T-cell (primary cell): ENCODE data around the gene TGM4. TPM values are rescaled to one million over a fixed set of nuclear protein-coding genes. Genes with fewer than 3 reads are reported as not detected.

Experiments
- ATAC-seq, 4 experiments: fragments of 200-7000 bp in 3 of 4; fragments of 150-1000 bp in 1 of 4; cut with Tn5 transposase; replicated peaks in 1 of 4; 1 replicate in 3 of 4; 2 replicates in 1 of 4; pipeline ENCODE4 v1.10.0; 2021; ENCODE audit warnings: moderate library complexity in 3 of 4, mild to moderate bottlenecking in 2 of 4, moderate number of reproducible peaks in 1 of 4
- CTCF ChIA-PET, 2 donors: fragments of 300-600 bp; sonication (Branson Sonifier 250); formaldehyde crosslinking; loops; one replicate each; lab custom pipeline; 2022; ENCODE audit warnings: antibody characterized with exemption in 2 of 2; lab: Charles Lee
- POLR2A ChIA-PET, 2 donors: fragments of 300-600 bp; sonication (Branson Sonifier 250); formaldehyde crosslinking; loops; one replicate each; lab custom pipeline; 2022; ENCODE audit warnings: antibody characterized with exemption in 2 of 2; lab: Charles Lee
- DNase-seq, 35 experiments: peaks; one replicate each; pipeline versions ENCODE4 v3.0.0 to v3.0.0-alpha.2; 2013 to 2023
- H3K27ac ChIP-seq: one replicate; pipeline ENCODE4 v1.5.1; 2013; ENCODE audit warnings: low read length
- H3K27me3 ChIP-seq, 2 experiments: replicated peaks in 1 of 2; 1 replicate in 1 of 2; 2 replicates in 1 of 2; pipeline versions ENCODE4 v1.6.1 to v1.7.0; 2013; ENCODE audit warnings: low read length in 1 of 2, mixed read lengths in 1 of 2; ENCODE audit not compliant: control insufficient read depth in 2 of 2, insufficient read depth in 2 of 2; ENCODE audit errors: extremely low read depth in 1 of 2
- H3K36me3 ChIP-seq, 2 donors: 1 replicate in 1 of 2; 2 replicates in 1 of 2; pipeline versions ENCODE4 v1.6.1 to v1.7.0; 2013; ENCODE audit warnings: low read length in 1 of 2; ENCODE audit not compliant: control insufficient read depth in 2 of 2, insufficient read depth in 1 of 2; ENCODE audit errors: extremely low read depth in 1 of 2
- H3K4me1 ChIP-seq, 2 experiments: 1 replicate in 1 of 2; 2 replicates in 1 of 2; pipeline versions ENCODE4 v1.6.1 to v1.7.0; 2013; ENCODE audit warnings: low read length in 2 of 2, mixed read lengths in 1 of 2; ENCODE audit not compliant: insufficient read depth in 2 of 2, control insufficient read depth in 1 of 2; ENCODE audit errors: extremely low read depth in 1 of 2
- H3K4me3 ChIP-seq, 2 donors: 1 replicate in 1 of 2; 2 replicates in 1 of 2; pipeline versions ENCODE4 v1.5.1 to v1.7.0; 2013; ENCODE audit warnings: mild to moderate bottlenecking in 2 of 2, low read length in 1 of 2, moderate library complexity in 1 of 2; ENCODE audit not compliant: control insufficient read depth in 1 of 2; ENCODE audit errors: extremely low read depth in 1 of 2
- H3K9me3 ChIP-seq: 2 replicates; pipeline ENCODE4 v1.7.0; 2013
- H3K27ac Mint-ChIP-seq, 2 donors: one replicate each; pipeline ENCODE4 v1.8.0; 2020 to 2021; ENCODE audit warnings: mild to moderate bottlenecking in 2 of 2, mixed read lengths in 2 of 2
- H3K27me3 Mint-ChIP-seq, 2 donors: one replicate each; pipeline ENCODE4 v1.8.0; 2021 to 2022; ENCODE audit warnings: mixed read lengths in 2 of 2
- H3K36me3 Mint-ChIP-seq: one replicate; pipeline ENCODE4 v1.8.0; 2021; ENCODE audit warnings: mixed read lengths
- H3K4me1 Mint-ChIP-seq, 3 donors: one replicate each; pipeline ENCODE4 v1.8.0; 2020 to 2022; ENCODE audit warnings: mixed read lengths in 3 of 3, mild to moderate bottlenecking in 1 of 3
- H3K4me3 Mint-ChIP-seq, 3 donors: one replicate each; pipeline ENCODE4 v1.8.0; 2020 to 2022; ENCODE audit warnings: mild to moderate bottlenecking in 3 of 3, mixed read lengths in 3 of 3, moderate library complexity in 3 of 3
- H3K9me3 Mint-ChIP-seq, 3 donors: one replicate each; pipeline ENCODE4 v1.8.0; 2020 to 2022; ENCODE audit warnings: mixed read lengths in 3 of 3
- WGBS: methylation state at CpG from one replicate; pipeline ENCODE4 v1.1.5; 2013; ENCODE audit warnings: missing lambda C conversion rate; ENCODE audit not compliant: insufficient coverage; 5-methylcytosine and 5-hydroxymethylcytosine counted together
- total RNA-seq, 35 experiments: library from RNA in 6 of 35; stranded (reverse) in 6 of 35; fragments of 120-200 nt in 1 of 35; gene quantifications; one replicate each; pipeline versions ENCODE4 v1.2.1 to v1.2.4 and lab custom pipeline; 2013 to 2026

Gene TGM4
- total RNA-seq, 5 donors from 2014 or later (not counting 1 experiment from before 2014, with no cell fraction given): not detected

DNA sequence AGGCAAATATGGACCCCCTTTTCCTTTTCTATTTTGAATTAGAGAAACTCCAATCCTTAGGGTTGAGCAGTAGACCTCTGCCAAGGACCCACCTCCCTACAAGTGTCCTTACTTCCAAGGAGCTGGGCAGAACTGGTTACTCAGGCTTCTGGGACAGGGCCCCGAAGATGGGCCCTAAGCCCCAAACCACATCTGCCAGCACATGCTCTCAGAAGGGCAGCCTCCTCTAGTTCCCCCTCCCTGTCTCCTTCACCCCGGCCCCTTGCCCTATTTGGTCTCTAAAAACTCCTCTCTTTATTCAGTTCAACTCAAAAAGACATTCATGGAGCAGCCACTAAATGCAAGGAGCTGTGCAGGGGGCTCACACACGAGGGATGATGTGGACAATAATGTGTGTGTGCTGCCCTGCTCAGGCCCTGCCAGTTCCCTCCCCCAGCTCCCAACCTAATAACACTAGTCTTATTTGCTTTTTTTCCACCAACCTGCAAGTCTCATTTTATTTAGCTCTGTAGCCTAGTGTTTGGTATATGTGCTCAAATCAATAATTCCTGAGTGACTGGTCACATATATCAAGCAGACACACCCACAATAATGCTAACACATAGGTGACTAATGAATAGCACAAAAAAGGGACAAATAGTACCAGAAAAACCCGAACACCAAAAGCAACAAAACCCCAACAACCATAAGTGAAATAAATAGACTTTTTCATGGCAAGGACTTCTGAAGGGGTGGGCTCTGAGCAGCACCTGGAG, 89.3 kb downstream of the TGM4 start:
- no peak overlapping the region for H3K27ac Mint-ChIP-seq
- H3K4me1 ChIP-seq: peaks cover 14 to 25% of the 10 kb centered on the region in 2 experiments
- ATAC-seq (no peak), DNase-seq (no peak)
- peaks cover 0 to 7% of the 10 kb centered on the region in 2 donors for H3K36me3 ChIP-seq
- H3K9me3 ChIP-seq: no peaks in the 10 kb centered on the region
- no peaks in the 10 kb centered on the region for H3K27me3 ChIP-seq
- no peaks in the 10 kb centered on the region for H3K9me3 Mint-ChIP-seq
- H3K4me3 Mint-ChIP-seq: no peak overlapping the region
- H3K27me3 Mint-ChIP-seq: no peaks in the 10 kb centered on the region
- ChIA-PET POLR2A (interaction anchor here in 1 of 2 donors (0.6 kb wide), 1 partner anchor 1548 kb away, joined by 3 read pairs; no protein-coding TSS in a partner anchor), CTCF (interaction anchor here in 1 of 2 donors (0.9 kb wide), 1 partner anchor 20 kb away, joined by 3 read pairs; no protein-coding TSS in a partner anchor)
- H3K4me3 ChIP-seq: no peak overlapping the region
- peaks cover 16% of the 10 kb centered on the region for H3K36me3 Mint-ChIP-seq
- H3K27ac ChIP-seq: no peak overlapping the region
- peaks cover 64 to 68% (median 65%) of the 10 kb centered on the region in 3 donors for H3K4me1 Mint-ChIP-seq
- WGBS: 100% methylated on average over 1 of the region's 4 CpGs

Other genes with a start within 250 kb of the TGM4 start
- 10 to 100 TPM in 3 of 5 donors, 1 to 10 TPM in 2; 8.2 to 16.0 (median 14.4) TPM for gene ZNF197, start 249.6 kb upstream of the TGM4 start, total RNA-seq
- 1 to 10 TPM; 2.2 to 3.5 (median 3.0) TPM for gene ZNF35, start 225.9 kb upstream of the TGM4 start, total RNA-seq
- 1 to 10 TPM; 1.9 to 4.6 (median 2.7) TPM for gene ZNF502, start 161.9 kb upstream of the TGM4 start, total RNA-seq
- 1 to 10 TPM in 4 of 5 donors, under 1 TPM in 1; 0.65 to 7.5 (median 4.6) TPM for gene ZNF501, start 145.0 kb upstream of the TGM4 start, total RNA-seq
- gene KIAA1143, start 113.0 kb upstream of the TGM4 start, total RNA-seq: 10 to 100 TPM; 28.5 to 32.8 (median 29.9) TPM
- gene KIF15, start 112.8 kb upstream of the TGM4 start, total RNA-seq: under 1 TPM; 0.26 to 0.82 (median 0.43) TPM
- gene TMEM42, start 12.7 kb upstream of the TGM4 start, total RNA-seq: 10 to 100 TPM; 14.8 to 33.0 (median 25.3) TPM
- gene ZDHHC3, start 101.6 kb downstream of the TGM4 start, total RNA-seq: 10 to 100 TPM; 38.8 to 53.9 (median 44.5) TPM
- 10 to 100 TPM; 27.7 to 44.3 (median 42.0) TPM for gene EXOSC7, start 101.6 kb downstream of the TGM4 start, total RNA-seq
- 1 to 10 TPM in 2 of 5 donors, under 1 TPM in 3; 0.55 to 1.6 (median 0.66) TPM for gene CLEC3B, start 151.7 kb downstream of the TGM4 start, total RNA-seq